SJCRH30 (cell line): Measurements from ENCODE around the gene DTX1. TPM values are rescaled to one million over a fixed set of nuclear protein-coding genes. Genes with fewer than 3 reads are reported as not detected.

ENCODE experiments used
- DNase-seq, 2 experiments: peaks; one replicate each; pipeline ENCODE4 v3.0.0-alpha.2; 2015 to 2020
- H3K27ac ChIP-seq: fragments of 250-450 bp; sonication (Bioruptor Pico); 2 replicates; pipeline ENCODE4 v1.5.1; 2020; ENCODE audit warnings: mild to moderate bottlenecking, moderate library complexity
- H3K27me3 ChIP-seq: fragments of 250-450 bp; sonication (Bioruptor Pico); 2 replicates; pipeline ENCODE4 v1.5.1; 2020; ENCODE audit warnings: mild to moderate bottlenecking, moderate library complexity
- H3K36me3 ChIP-seq: fragments of 250-450 bp; sonication (Bioruptor Pico); 2 replicates; pipeline ENCODE4 v1.5.1; 2020; ENCODE audit warnings: mild to moderate bottlenecking, moderate library complexity
- H3K4me1 ChIP-seq: fragments of 250-450 bp; sonication (Bioruptor Pico); 2 replicates; pipeline ENCODE4 v1.5.1; 2020; ENCODE audit warnings: mild to moderate bottlenecking, moderate library complexity
- H3K4me3 ChIP-seq: fragments of 250-450 bp; sonication (Bioruptor Pico); 2 replicates; pipeline ENCODE4 v1.5.1; 2020; ENCODE audit warnings: mild to moderate bottlenecking, moderate library complexity
- H3K9me3 ChIP-seq: fragments of 250-450 bp; sonication (Bioruptor Pico); replicated peaks from 2 replicates; pipeline ENCODE4 v1.5.1; 2020; ENCODE audit warnings: mild to moderate bottlenecking, moderate library complexity
- total RNA-seq: library from RNA; depleted of rRNA; stranded (reverse); fragments of >200 nt; shearing (Covaris generic); gene quantifications from 2 replicates; pipeline ENCODE4 v1.2.3, GENCODE V29; 2014

The DTX1 gene
- total RNA-seq, 1 experiment from 2014 or later: not detected

DNA sequence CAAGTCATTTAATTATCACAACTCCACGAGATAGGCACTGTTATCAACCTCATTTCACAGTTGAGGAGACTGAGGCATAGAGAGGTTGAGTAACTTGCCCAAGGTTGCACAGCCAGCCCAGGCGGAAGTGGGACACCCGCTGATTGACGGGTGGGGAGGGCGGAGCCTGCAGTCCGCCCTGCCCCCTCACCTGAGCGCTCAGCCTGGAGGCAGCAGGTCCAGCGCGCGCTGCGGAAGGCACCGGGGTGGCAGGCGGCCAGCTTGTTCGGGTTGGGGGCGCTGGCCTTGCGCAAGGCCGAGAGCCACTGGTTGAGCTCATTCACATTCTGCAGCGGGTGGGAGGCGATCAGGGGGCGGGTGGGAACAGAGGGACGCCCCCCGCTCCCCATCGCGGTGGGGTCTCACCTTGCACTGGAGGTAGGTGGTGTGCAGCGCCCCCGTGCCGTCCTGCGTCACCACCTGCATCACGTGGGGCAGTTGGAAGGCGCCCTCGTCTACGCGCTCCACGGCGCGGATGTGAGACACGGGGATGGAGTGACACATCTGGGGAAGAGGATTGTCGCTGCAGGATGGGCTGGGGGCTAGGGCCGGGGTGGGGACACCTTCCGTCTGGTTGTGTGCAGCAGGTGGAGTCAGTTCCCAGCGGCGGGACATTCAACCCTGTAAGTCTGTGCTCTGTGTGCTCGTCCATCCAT lies 47.4 kb downstream of the DTX1 start:
- no peak for DNase-seq
- no peaks in the 10 kb centered on the region for H3K36me3 ChIP-seq
- H3K4me1 ChIP-seq: no peaks in the 10 kb centered on the region
- no peaks in the 10 kb centered on the region for H3K27me3 ChIP-seq
- no peak overlapping the region for H3K27ac ChIP-seq
- no peaks in the 10 kb centered on the region for H3K9me3 ChIP-seq
- no peak overlapping the region for H3K4me3 ChIP-seq

DNA sequence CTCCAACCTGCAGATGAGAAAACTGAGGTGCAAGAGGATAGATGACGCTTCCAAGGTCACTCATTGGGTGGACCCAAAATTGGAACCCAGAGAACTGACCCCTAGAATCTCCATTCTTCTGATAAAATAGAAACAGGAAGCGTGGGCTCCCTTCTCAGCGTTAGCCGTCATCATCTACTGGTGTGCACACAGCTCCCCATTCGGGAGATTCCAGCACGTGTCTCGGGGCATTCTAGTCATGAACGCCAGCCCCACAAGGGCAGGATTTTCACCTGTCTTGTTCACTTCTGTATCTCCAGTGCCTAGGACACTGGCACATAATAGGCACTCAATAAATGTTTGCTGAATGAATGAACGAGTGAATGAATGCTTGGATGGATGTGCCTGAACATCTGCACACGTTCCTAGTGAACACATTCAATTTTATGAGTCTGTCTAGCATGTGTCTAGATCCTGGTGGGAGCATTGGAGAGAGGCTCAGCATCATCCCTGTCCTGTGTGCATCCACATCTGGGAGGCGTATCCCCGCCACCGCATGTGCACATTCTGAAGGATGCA lies 48.5 kb downstream of the DTX1 start:
- Histone ChIP-seq H3K4me3 (no peak overlapping the region), H3K4me1 (no peaks in the 10 kb centered on the region), H3K27ac (no peak overlapping the region), H3K27me3 (no peaks in the 10 kb centered on the region), H3K36me3 (no peaks in the 10 kb centered on the region), H3K9me3 (no peaks in the 10 kb centered on the region)
- DNase-seq: no peak

DNA sequence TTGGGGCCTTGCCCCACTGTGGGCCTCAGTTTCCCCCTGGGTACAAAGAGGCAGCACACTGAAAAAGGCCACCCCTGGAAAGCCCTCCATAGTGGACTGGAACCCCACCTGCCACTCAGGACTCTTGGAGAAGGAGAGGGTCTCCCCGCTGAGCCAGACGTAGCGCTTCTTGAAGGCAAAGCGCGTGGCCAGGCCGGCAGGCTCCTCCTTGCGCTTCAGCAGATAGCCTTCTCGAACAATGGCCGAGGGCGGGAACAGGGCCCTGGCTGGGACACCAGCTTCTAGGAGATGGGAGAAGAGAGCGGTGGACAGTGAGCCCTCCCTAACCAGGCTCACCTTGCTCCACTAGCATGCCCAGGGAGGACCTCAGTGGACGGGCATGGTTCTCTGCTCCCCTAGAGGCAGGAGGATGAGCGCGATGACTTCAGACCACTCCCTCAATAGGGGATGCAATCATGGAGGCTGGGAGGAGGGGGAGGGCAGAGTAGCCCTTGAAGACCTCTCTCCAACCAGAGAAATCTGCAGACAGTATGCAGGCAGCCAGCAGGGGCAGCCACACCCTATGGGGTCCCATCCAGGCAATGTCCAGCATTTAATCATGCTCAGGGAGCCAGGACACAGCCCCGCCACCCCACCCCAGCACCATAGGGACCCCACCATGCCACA lies 49.2 kb downstream of the DTX1 start:
- Histone ChIP-seq H3K4me1 (no peaks in the 10 kb centered on the region), H3K27me3 (no peaks in the 10 kb centered on the region), H3K36me3 (no peaks in the 10 kb centered on the region), H3K4me3 (no peak overlapping the region), H3K27ac (no peak overlapping the region), H3K9me3 (no peaks in the 10 kb centered on the region)
- no peak for DNase-seq

DNA sequence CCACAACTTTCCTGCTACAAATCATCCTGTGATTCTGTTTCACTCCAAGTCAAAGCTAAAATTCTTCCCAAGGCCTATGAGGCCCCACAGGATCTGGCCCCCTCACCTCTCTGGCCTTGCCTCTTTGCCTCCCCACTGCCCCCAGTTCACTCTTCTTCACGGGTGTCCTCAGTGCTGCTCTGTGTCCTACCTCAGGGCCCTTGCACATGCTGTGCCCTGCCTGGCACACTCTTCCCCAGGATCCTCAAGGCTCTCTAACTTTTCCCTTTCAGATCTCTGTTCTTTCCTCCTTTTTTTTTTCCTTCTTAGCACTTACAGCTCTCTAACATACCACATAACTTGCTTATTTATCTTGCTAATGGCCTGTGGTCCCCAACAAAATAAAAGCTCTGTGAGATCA lies 49.8 kb downstream of the DTX1 start:
- Histone ChIP-seq H3K9me3 (no peaks in the 10 kb centered on the region), H3K36me3 (no peaks in the 10 kb centered on the region), H3K4me3 (no peak overlapping the region), H3K27ac (no peak overlapping the region), H3K27me3 (no peaks in the 10 kb centered on the region), H3K4me1 (no peaks in the 10 kb centered on the region)
- DNase-seq: no peak

DNA sequence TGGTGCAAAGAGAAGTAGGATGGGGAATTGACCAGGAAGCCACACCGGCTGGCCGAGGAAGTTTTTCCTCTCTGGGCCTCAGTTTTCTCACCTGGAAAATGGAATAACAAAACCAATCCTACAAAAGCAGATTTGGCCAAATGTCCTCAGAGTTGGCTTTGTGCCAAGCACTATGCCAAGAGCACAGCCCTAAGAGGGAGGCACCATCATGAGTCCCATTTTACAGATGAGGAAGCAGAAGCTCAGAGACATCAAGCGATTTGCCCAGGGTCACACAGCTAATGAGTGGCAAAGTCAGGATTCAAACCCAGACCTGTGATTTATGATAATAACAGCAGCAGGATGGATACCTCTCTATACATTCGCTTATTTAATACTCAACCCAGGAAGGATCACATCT lies 51.8 kb downstream of the DTX1 start:
- Histone ChIP-seq H3K4me1 (no peaks in the 10 kb centered on the region), H3K27ac (no peak overlapping the region), H3K9me3 (no peaks in the 10 kb centered on the region)

DNA sequence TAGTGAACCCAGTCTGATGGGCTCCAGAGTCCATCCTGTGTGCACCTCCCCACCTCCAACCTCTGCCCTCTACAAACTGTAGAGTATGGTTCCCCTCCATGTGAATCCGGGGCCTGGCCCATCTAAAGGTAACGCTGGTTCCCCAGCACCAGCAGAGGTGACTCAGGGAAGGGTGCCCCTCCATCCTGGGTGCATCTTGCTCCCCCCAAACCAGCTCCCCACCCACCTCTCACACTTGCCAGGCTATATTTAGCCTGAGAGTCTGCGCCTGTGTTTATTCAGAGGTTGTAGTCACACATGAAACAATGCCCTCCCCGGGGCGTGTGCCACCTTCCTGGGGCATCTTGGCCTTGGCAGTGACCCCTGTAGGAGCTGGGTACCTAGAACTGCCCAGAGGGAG lies 52.8 kb downstream of the DTX1 start:
- H3K27ac ChIP-seq: no peak overlapping the region
- H3K4me1 ChIP-seq: no peaks in the 10 kb centered on the region
- no peak for DNase-seq
- no peaks in the 10 kb centered on the region for H3K36me3 ChIP-seq
- no peak overlapping the region for H3K4me3 ChIP-seq
- H3K9me3 ChIP-seq: no peaks in the 10 kb centered on the region
- H3K27me3 ChIP-seq: no peaks in the 10 kb centered on the region

More for the DNA sequence above, 51.8 kb downstream of the DTX1 start:
- H3K27me3 ChIP-seq: no peaks in the 10 kb centered on the region
- H3K4me3 ChIP-seq: no peak overlapping the region
- DNase-seq: no peak
- H3K36me3 ChIP-seq: no peaks in the 10 kb centered on the region

DNA sequence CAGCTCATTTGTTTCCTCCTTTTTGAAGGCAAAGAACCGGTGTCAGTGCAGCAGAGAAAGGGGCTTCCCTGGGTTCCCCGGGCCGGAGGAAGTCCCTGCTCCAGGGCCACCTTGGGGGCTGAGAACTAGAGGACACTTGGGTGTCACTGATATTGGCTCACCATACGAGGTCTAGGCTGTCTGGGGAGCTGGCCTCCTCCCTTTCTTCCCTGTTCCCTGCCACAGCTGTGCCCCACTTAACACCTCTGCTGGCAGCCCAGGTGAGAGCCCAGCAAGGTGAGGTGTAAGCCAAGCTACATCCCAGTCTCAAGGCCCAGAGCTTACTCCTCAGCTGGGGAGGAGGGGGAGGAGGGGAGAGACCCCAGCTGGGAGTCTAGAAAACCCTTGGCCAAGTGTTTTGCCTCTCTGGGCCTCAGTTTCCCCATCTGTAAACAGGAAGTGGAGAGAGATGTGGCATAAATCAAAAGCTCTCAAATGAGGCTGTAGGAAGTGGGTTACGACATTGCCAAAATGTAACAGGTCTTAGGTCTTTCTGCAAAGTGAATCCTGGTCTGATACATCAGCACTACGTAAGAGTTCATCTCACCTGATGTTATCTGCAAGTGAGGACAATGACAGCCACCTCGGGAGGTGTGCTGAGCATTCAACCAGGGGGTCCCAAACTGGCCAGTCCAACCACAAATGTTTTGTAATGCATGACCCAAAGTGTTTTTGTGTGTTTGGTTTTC lies 53.5 kb downstream of the DTX1 start:
- no peak for DNase-seq
- Histone ChIP-seq H3K4me3 (no peak overlapping the region), H3K36me3 (no peaks in the 10 kb centered on the region), H3K9me3 (no peaks in the 10 kb centered on the region), H3K27ac (no peak overlapping the region), H3K27me3 (peaks cover 1% of the 10 kb centered on the region; the same call in 1 of the 2 replicates), H3K4me1 (no peaks in the 10 kb centered on the region)

DNA sequence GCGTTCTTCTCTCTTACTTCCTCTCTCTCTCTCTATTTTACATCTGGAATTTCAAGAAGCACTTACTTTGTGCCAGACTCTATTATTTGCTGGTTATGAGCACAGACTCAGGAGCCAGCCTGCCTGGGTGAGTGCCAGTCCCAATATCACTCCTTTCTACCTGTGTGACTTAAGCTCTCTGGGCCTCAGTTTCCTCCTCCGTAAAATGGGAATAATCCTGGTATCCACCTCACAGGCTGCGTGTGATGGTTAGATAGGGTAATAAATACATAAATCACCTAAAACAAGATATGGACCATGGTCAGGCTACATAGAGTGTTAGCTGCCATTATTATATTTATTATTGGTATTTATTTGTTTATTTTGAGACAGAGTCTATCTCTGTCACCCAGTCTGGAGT lies 54.7 kb downstream of the DTX1 start:
- Histone ChIP-seq H3K27me3 (peaks cover 2% of the 10 kb centered on the region; the same call in 1 of the 2 replicates), H3K27ac (no peak overlapping the region)
- DNase-seq: no peak

DNA sequence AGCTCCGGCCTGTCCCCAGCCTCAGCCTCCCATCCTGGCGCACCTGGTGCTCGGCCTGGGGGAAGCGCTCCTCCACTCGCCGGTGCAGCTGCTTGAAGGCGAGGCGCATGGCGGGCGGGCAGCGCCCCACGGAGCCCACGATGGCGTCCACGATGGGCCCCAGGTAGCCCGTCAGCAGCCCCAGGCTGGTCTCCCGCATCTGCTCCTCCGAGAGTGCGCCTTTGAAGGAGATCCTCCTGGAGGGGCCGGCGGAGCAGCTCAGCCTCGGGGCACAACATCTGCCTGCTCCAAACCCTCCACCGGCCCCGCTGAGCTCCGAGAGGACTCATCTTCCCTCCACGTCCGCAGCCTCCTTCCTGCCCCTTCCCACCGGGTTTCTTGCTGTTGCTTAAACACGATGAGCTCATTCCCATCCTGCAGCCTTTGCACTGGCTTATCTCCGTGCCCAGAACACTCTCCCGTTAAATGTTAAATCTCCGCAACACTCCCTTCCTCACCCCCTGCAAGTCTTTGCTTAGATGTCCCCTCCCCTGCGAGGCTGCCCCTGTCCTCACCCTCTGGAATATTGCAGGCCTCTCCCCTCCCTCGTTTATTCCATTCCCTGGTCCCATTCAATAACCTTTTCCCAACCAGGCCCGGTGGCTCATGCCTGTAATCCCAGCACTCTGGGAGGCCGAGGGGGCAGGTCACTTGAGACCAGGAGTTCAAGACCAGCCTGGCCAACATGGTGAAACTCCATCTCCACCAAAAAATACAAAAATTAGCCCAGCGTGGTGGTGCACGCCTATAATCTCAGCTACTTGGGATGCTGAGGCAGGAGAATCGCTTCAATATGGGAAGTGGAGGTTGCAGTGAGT lies 55.7 kb downstream of the DTX1 start:
- no peaks in the 10 kb centered on the region for H3K36me3 ChIP-seq
- no peak overlapping the region for H3K4me3 ChIP-seq
- H3K27ac ChIP-seq: no peak overlapping the region
- DNase-seq: no peak
- no peaks in the 10 kb centered on the region for H3K4me1 ChIP-seq
- H3K27me3 ChIP-seq: peaks cover 2% of the 10 kb centered on the region; the same call in 1 of the 2 replicates
- H3K9me3 ChIP-seq: no peaks in the 10 kb centered on the region

More for the DNA sequence above, 54.7 kb downstream of the DTX1 start:
- Histone ChIP-seq H3K36me3 (no peaks in the 10 kb centered on the region), H3K4me3 (no peak overlapping the region), H3K4me1 (no peaks in the 10 kb centered on the region), H3K9me3 (no peaks in the 10 kb centered on the region)

DNA sequence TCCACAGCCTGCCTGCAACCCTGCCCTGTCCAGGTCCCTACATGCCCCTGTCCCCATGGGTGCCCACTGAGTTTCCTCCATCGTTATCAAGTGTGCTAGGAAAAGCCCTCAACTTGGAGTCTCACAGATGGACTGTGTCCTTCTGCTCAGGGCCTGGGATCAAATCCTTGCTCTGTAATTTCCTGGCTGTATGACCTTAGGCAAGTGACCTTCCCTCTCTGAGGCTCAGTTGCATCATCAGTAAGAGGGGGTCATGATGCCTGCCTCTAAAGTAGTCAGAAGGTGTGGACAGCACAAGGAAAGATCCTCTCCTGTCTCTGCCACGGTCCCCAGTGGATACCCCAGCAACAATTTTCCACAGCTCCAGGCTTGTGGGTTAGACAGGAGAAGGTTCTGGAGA lies 56.9 kb downstream of the DTX1 start:
- Histone ChIP-seq H3K4me1 (no peaks in the 10 kb centered on the region), H3K36me3 (no peaks in the 10 kb centered on the region), H3K9me3 (no peaks in the 10 kb centered on the region), H3K27me3 (peaks cover 2% of the 10 kb centered on the region; the same call in 1 of the 2 replicates), H3K27ac (no peak overlapping the region), H3K4me3 (no peak overlapping the region)
- no peak for DNase-seq

DNA sequence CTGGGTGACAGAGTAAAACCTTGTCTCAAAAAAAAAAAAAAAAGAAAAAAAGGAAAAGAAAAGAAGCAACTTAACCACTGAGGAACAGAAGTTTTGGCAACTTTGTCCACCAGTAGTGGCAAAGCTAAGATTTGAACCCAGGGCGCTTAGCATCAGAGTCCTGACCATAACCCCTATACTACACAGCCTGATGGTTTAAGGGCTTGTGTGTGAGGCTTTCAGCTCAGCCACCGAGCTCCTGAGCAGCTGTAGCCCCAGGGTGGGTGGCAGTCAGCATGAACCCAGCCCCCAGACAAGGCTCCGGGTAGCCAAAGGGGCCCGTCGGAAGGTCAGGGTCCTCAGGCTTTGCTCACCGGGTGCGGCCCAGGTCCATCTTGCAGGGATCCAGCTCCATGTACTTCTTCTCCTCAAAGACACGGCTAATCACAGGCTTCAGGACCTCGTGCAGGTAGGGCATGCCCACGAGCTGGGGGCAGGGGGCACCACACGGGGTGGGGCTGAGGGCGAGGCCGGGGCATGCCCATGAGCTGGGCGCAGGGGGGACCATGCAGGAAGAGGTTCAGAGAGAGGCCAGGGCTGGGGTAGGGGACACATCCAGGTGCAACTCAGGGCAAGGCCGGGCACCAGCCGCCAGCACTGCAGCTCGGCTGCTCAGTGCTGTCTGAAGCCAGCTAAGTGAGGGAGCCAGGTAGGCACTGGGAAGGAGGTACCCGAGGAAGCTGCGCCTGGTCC lies 58.1 kb downstream of the DTX1 start:
- Histone ChIP-seq H3K4me1 (no peaks in the 10 kb centered on the region), H3K27ac (no peak overlapping the region), H3K4me3 (no peak overlapping the region), H3K36me3 (no peaks in the 10 kb centered on the region), H3K27me3 (peaks cover 2% of the 10 kb centered on the region; the same call in 1 of the 2 replicates), H3K9me3 (no peaks in the 10 kb centered on the region)
- DNase-seq: no peak

DNA sequence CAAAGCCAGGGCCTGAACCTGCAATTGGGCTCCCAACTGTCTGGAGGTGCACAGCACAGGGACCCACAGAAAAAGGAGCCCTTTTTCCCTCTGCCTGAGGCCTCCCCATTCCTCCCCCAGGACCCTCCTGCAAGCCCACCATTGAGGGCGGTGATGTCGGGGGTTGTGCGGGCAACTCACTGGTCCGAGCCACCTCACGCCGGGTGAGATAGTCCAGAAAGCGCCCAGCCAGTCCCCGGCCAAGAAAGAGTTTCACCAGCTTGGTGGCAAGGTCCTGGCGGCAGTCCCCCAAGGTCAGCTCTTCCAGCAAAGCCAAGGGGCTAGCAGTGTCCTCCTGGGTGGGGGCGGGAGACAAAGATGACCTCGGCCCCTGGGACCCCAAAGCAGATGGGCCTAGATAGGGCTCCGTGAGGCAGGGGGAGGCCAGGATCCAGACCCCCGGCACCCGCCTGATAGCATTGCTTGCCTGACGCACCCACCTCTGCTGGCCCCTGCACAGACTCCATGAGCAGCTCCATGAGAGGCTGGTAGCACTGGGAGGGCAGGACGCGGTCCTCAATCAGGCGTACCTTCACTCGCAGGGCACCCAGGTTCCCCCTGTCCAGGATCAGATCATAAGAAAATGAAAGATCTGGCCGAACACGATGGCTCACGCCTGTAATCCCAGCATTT lies 59.1 kb downstream of the DTX1 start:
- Histone ChIP-seq H3K27ac (no peak overlapping the region), H3K36me3 (no peaks in the 10 kb centered on the region), H3K9me3 (no peaks in the 10 kb centered on the region), H3K27me3 (peaks cover 2% of the 10 kb centered on the region; the same call in 1 of the 2 replicates), H3K4me3 (no peak overlapping the region), H3K4me1 (no peaks in the 10 kb centered on the region)
- DNase-seq: no peak

DNA sequence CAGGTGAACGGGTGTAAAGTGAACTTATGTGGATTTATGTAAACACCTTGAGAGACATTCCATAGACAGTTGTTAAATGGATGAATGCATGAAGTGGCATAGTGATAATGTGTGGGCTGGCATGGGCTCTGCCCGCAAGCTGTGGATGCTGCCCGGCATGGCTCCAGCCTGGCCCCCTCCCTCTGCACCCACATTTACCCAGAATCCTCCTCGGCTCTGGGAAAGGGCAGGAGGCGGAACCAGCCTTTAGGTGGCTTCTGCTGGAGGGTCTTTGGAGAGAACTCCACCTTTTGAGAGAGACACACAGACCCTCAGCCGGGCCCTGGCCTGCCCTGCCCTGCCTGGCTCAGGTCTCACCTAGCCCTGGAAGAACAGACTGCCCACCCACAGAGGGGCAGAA lies 60.3 kb downstream of the DTX1 start:
- no peak for DNase-seq
- Histone ChIP-seq H3K36me3 (no peaks in the 10 kb centered on the region), H3K4me3 (no peak overlapping the region), H3K9me3 (no peaks in the 10 kb centered on the region), H3K4me1 (no peaks in the 10 kb centered on the region), H3K27ac (no peak overlapping the region), H3K27me3 (peaks cover 2% of the 10 kb centered on the region; the same call in 1 of the 2 replicates)
